PC-3 (cell line): ENCODE data around the gene SPAG4. TPM values are rescaled to one million over a fixed set of nuclear protein-coding genes. Genes with fewer than 3 reads are reported as not detected.

Experiments
- ATAC-seq: fragments of 200-7000 bp; cut with Tn5 transposase; 2 replicates; pipeline ENCODE4 v1.9.1; 2020; ENCODE audit warnings: mild to moderate bottlenecking, moderate library complexity
- BruUV-seq: library from RNA; stranded (reverse); fragments of 400-500 nt; replicated peaks from 2 replicates; lab custom pipeline; 2021; lab: Mats Ljungman, UMichigan
- CTCF ChIA-PET: fragments of 300-600 bp; sonication (Branson Sonifier 250); formaldehyde crosslinking; loops from one replicate; lab custom pipeline; 2022; ENCODE audit warnings: antibody characterized with exemption; lab: Charles Lee
- POLR2A ChIA-PET: fragments of 300-600 bp; sonication (Branson Sonifier 250); formaldehyde crosslinking; loops from one replicate; lab custom pipeline; 2022; ENCODE audit warnings: antibody characterized with exemption; ENCODE audit not compliant: unreplicated experiment; lab: Charles Lee
- DNase-seq: peaks from one replicate; pipeline ENCODE4 v3.0.0-alpha.2; 2015
- H2AFZ ChIP-seq: fragments of 300-600 bp; sonication (generic); 2 replicates; pipeline ENCODE4 v1.6.0; 2016; ENCODE audit warnings: antibody characterized with exemption, low read length
- H3F3A ChIP-seq: fragments of 300-600 bp; sonication (generic); one replicate; pipeline ENCODE4 v1.6.0; 2017; ENCODE audit warnings: antibody characterized with exemption, low read length, control low read depth, mild to moderate bottlenecking; ENCODE audit not compliant: unreplicated experiment
- H3K27ac ChIP-seq: fragments of 300-600 bp; sonication (generic); 2 replicates; pipeline ENCODE4 v1.5.1; 2016; ENCODE audit warnings: mild to moderate bottlenecking, low read length
- H3K27me3 ChIP-seq: fragments of 300-600 bp; sonication (generic); 2 replicates; pipeline ENCODE4 v1.6.1; 2016; ENCODE audit warnings: low read length, mixed read lengths
- H3K36me3 ChIP-seq: fragments of 300-600 bp; sonication (generic); 2 replicates; pipeline ENCODE4 v1.6.1; 2016; ENCODE audit warnings: low read depth, mixed run types, low read length, mixed read lengths
- H3K4me1 ChIP-seq: fragments of 300-600 bp; sonication (generic); 2 replicates; pipeline ENCODE4 v1.5.1; 2016; ENCODE audit warnings: low read length; ENCODE audit not compliant: insufficient read depth
- H3K4me2 ChIP-seq: fragments of 300-600 bp; sonication (generic); 2 replicates; pipeline ENCODE4 v1.6.0; 2016; ENCODE audit warnings: low read length
- H3K4me3 ChIP-seq: fragments of 300-600 bp; sonication (generic); 2 replicates; pipeline ENCODE4 v1.5.1; 2016; ENCODE audit warnings: mild to moderate bottlenecking, low read length, mixed read lengths
- H3K79me2 ChIP-seq: fragments of 300-600 bp; sonication (generic); 2 replicates; pipeline ENCODE4 v1.6.1; 2017; ENCODE audit warnings: low read length, mixed read lengths
- H3K9ac ChIP-seq: fragments of 300-600 bp; sonication (generic); 2 replicates; pipeline ENCODE4 v1.6.0; 2016; ENCODE audit warnings: mild to moderate bottlenecking, low read length
- H3K9me2 ChIP-seq: fragments of 300-600 bp; sonication (generic); replicated peaks from 2 replicates; pipeline ENCODE4 v1.6.1; 2016; ENCODE audit warnings: mixed run types, low read length, mixed read lengths
- H3K9me3 ChIP-seq: fragments of 300-600 bp; sonication (generic); 2 replicates; pipeline ENCODE4 v1.6.1; 2016; ENCODE audit warnings: low read length, mixed read lengths
- H4K20me1 ChIP-seq: fragments of 300-600 bp; sonication (generic); 2 replicates; pipeline ENCODE4 v1.6.1; 2016; ENCODE audit warnings: low read length, mixed read lengths
- EZH2 ChIP-seq: fragments of 300-600 bp; sonication (generic); IDR thresholded peaks from one replicate; pipeline ENCODE4 v1.6.1; 2017; ENCODE audit warnings: antibody characterized with exemption, mild to moderate bottlenecking, low read length; ENCODE audit not compliant: unreplicated experiment
- EZH2phosphoT487 ChIP-seq: fragments of 300-600 bp; sonication (generic); IDR thresholded peaks from 2 replicates; pipeline ENCODE4 v1.6.1; 2018; ENCODE audit warnings: mild to moderate bottlenecking, antibody characterized with exemption, low read length, borderline replicate concordance
- intact Hi-C: fragments of 100-400 bp; cut with micrococcal nuclease; formaldehyde crosslinking; loops from 2 replicates; pipeline ENCODE4 v1.9.0; 2023
- total RNA-seq: library from RNA; depleted of rRNA; stranded (reverse); fragments of >200 nt; gene quantifications from 2 replicates; pipeline ENCODE4 v1.2.3, GENCODE V29; 2014
- TF ChIP-seq, protein P1 (sequence below): fragments of 300-600 bp; sonication (generic); conservative IDR thresholded peaks from 2 replicates; pipeline ENCODE4 v1.5.1; 2017; ENCODE audit warnings: antibody characterized with exemption, low read depth, mild to moderate bottlenecking, low read length

SPAG4 gene
- total RNA-seq, 1 experiment from 2014 or later, result 9.7 TPM

DNA sequence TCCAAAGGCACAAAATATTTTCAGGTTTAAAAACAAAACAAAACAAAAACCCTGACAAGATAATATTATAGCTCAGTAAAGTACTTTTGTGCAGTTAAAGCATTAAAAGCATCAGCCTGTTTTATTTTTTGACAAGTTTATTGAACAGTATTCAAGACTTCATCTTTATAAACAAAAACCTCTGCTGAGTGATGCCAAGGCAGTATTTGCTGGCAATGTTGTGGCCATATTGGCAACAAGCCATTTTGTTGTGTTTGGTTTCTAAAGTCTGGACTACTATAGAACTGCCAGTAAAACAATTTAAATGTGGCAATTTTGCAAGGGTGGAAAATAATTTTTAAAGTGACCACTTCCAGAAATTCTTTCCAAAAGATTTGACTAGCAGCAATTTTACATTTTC, 33.2 kb downstream of the SPAG4 start:
- ChIA-PET CTCF (interaction anchor here (0.7 kb wide), 1 partner anchor 30 kb away, joined by 3 read pairs; no protein-coding TSS in a partner anchor), POLR2A (interaction anchor here (0.6 kb wide), 1 partner anchor 17 kb away, joined by 9 read pairs; no protein-coding TSS in a partner anchor)
- DNase-seq, result peak; percentile 15
- no peak overlapping the region for H2AFZ ChIP-seq
- no peaks in the 10 kb centered on the region for H3K9me3 ChIP-seq
- TF ChIP-seq, protein P1, sequence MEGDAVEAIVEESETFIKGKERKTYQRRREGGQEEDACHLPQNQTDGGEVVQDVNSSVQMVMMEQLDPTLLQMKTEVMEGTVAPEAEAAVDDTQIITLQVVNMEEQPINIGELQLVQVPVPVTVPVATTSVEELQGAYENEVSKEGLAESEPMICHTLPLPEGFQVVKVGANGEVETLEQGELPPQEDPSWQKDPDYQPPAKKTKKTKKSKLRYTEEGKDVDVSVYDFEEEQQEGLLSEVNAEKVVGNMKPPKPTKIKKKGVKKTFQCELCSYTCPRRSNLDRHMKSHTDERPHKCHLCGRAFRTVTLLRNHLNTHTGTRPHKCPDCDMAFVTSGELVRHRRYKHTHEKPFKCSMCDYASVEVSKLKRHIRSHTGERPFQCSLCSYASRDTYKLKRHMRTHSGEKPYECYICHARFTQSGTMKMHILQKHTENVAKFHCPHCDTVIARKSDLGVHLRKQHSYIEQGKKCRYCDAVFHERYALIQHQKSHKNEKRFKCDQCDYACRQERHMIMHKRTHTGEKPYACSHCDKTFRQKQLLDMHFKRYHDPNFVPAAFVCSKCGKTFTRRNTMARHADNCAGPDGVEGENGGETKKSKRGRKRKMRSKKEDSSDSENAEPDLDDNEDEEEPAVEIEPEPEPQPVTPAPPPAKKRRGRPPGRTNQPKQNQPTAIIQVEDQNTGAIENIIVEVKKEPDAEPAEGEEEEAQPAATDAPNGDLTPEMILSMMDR, result no peak
- TF ChIP-seq EZH2 (no peak), EZH2phosphoT487 (no peak)
- H3K4me1 ChIP-seq, result no peaks in the 10 kb centered on the region
- H3K27me3 ChIP-seq, result no peaks in the 10 kb centered on the region
- no peak overlapping the region for H3K4me3 ChIP-seq
- H3K9me2 ChIP-seq, result no peaks in the 10 kb centered on the region
- H3K9ac ChIP-seq, result no peak overlapping the region
- BruUV-seq, result no TSS peak
- no peak overlapping the region for H3K27ac ChIP-seq
- intact Hi-C loops, result no loop called here
- ATAC-seq, result no peak
- peaks cover 25% of the 10 kb centered on the region for H3K36me3 ChIP-seq
- H3F3A ChIP-seq, result no peaks in the 10 kb centered on the region
- H3K4me2 ChIP-seq, result no peak overlapping the region
- H4K20me1 ChIP-seq, result peaks cover 41% of the 10 kb centered on the region
- H3K79me2 ChIP-seq, result peaks cover 97% of the 10 kb centered on the region

DNA sequence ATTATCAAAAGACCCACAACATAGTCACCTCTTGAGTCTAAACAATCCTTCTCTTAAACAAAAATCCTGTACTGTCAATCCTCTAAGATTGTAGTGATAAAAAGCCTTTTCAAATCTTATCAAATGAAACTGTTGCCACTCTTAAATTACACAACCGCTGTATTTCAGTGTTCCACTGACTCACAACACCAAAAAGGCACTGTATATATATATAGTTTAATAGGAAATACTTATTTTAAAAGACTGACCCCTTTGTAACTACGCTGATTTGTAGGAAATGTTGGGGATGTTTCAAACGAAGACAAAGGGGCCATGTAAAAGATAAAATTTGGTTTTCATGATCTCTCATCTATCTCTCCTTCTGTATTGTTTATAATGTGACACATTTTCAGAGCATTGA, 35.0 kb downstream of the SPAG4 start:
- TF ChIP-seq EZH2phosphoT487, result no peak
- intact Hi-C loops, result no loop called here
- Histone ChIP-seq H3K4me2 (no peak overlapping the region), H3K4me3 (no peak overlapping the region), H3F3A (no peaks in the 10 kb centered on the region), H3K9ac (no peak overlapping the region), H3K9me2 (no peaks in the 10 kb centered on the region), H3K27me3 (no peaks in the 10 kb centered on the region), H3K36me3 (peaks cover 43% of the 10 kb centered on the region), H3K9me3 (no peaks in the 10 kb centered on the region), H3K27ac (no peak overlapping the region), H2AFZ (no peak overlapping the region), H3K4me1 (no peaks in the 10 kb centered on the region), H4K20me1 (peaks cover 59% of the 10 kb centered on the region), H3K79me2 (peaks cover 97% of the 10 kb centered on the region)
- DNase-seq, result no peak
- ChIA-PET POLR2A (no interaction called here), CTCF (no interaction called here)
- BruUV-seq, result no TSS peak
- ATAC-seq, result no peak

DNA sequence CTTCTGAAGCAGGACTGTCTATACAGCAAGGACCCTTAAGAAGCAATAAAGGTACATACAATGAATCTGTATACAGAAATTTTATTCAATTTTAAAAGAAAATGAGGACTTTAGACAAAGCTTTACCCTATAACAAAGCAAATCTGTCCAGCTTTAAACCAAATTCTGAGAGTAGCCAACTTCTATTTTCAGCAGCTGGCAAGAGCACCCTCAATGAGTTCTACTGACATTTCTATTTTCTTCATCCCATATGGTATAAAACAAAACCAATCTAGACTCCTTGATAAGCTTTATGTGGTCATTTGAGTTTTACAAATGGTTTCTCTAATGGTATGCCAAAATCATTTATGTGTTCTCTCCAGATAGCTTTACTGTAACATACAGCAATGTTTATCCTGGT, 36.3 kb downstream of the SPAG4 start:
- intact Hi-C loops, result no loop called here

More for the DNA sequence above, 36.3 kb downstream of the SPAG4 start:
- CTCF ChIA-PET, result no interaction called here
- Histone ChIP-seq H3K9me3 (no peaks in the 10 kb centered on the region), H3K9me2 (no peaks in the 10 kb centered on the region), H3K4me2 (no peak overlapping the region), H2AFZ (no peak overlapping the region), H3K79me2 (peaks cover 99% of the 10 kb centered on the region), H3K27me3 (no peaks in the 10 kb centered on the region), H3K27ac (no peak overlapping the region), H3K4me3 (no peak overlapping the region), H3K36me3 (peaks cover 50% of the 10 kb centered on the region), H4K20me1 (peaks cover 66% of the 10 kb centered on the region), H3F3A (peaks cover 3% of the 10 kb centered on the region), H3K9ac (no peak overlapping the region), H3K4me1 (no peaks in the 10 kb centered on the region)
- TF ChIP-seq EZH2 (no peak), EZH2phosphoT487 (no peak)
- TF ChIP-seq, protein P1, result no peak
- POLR2A ChIA-PET, result interaction anchor here (0.7 kb wide), 1 partner anchor 91 kb away, joined by 3 read pairs; no protein-coding TSS in a partner anchor
- DNase-seq (no peak), ATAC-seq (no peak; the same call in 1 of the 2 replicates)
- BruUV-seq, result no TSS peak
